ENCODE measurements around the gene SRGAP2. TPM values are rescaled to one million over a fixed set of nuclear protein-coding genes. Genes with fewer than 3 reads are reported as not detected.
"Not testable (repeated sequence)": the region's sequence is repeated elsewhere in the genome, so short reads cannot be mapped to it uniquely, and the experiment has no call there.

SRGAP2 gene
- total RNA-seq, 2 experiments from 2014 or later = 15.2 to 17.7 TPM

DNA sequence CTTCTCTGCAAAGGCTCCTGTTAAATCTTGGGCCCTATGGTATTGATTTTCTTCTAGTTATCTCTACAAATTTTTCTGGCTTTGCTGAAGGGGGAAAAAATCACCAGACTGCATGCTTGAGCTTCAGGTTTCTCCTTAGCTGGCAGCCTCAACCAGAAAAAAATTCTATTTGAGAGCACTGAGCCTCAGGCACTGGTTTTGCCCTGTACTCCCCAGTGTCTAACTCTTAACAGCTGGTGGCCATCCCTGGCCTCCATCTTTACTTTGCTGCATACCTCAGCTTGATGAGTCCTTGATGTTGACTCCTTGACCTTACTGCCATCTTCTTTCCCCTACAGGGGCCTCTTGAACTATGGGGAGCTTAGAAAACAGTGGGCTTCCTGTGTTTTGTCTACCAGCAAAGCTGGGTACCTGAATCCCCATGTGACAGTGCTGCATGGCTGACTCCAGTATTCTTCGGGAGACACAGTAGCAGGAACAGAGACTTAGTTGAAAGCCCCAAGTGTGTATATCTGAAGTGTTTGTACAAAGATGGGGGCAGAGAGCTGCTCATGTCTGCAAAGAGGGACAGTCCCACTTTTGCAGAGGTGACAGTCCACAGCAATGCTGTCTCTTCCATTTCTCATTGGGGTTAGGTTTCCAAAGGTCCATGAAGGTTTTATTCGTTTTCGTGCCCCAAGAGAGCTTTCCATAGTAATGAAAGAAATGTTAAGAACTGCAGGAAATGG is 31.0 kb downstream of the SRGAP2 start:
- ATAC-seq (ENCODE audit: poor library complexity); H3K4me1 ChIP-seq (ENCODE audit: insufficient read depth, low read length); H3K9me3 Mint-ChIP-seq; H3K27ac ChIP-seq (ENCODE audit: low read depth in 1 of 2, low read length in 2 of 2); H3K36me3 Mint-ChIP-seq (ENCODE audit: low read depth); H3K4me3 ChIP-seq (ENCODE audit: low read length); DNase-seq; H3K9me3 ChIP-seq (ENCODE audit: control insufficient read depth in 1 of 2, insufficient read depth in 1 of 2, low read length in 2 of 2); H3K4me3 Mint-ChIP-seq; H3K27me3 ChIP-seq (ENCODE audit: control insufficient read depth in 1 of 2, insufficient read depth in 2 of 2, low read length in 2 of 2); H3K27me3 Mint-ChIP-seq; CTCF ChIA-PET; H3K27ac Mint-ChIP-seq; H3K36me3 ChIP-seq (ENCODE audit: insufficient read depth, low read length); H3K4me1 Mint-ChIP-seq (ENCODE audit: low read depth); intact Hi-C loops (cut with DNase I, micrococcal nuclease); POLR2A ChIA-PET: not testable (repeated sequence)

DNA sequence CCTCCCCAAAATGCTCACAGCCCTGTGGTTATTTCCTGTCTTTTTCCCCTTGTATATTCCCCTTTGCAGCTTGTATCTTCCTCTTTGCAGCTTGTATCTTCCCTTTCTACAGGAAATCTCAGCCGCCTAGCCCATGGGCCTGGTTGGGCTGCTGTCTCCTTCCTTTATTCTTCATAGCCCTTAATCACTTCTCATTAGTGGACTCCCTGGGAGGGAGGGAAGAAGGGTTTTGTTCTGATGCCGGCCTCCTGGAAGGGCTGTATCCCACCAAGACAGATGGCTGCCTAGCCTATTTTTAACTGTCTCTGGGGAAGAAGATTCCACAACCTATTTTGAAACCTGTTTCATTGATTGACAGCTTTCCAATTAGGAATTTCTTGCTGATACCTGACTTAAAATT is 31.8 kb downstream of the SRGAP2 start:
- H3K9me3 Mint-ChIP-seq; H3K4me3 Mint-ChIP-seq; H3K4me1 ChIP-seq (ENCODE audit: insufficient read depth, low read length); H3K4me1 Mint-ChIP-seq (ENCODE audit: low read depth); H3K9me3 ChIP-seq (ENCODE audit: control insufficient read depth in 1 of 2, insufficient read depth in 1 of 2, low read length in 2 of 2); H3K4me3 ChIP-seq (ENCODE audit: low read length); intact Hi-C loops (cut with DNase I, micrococcal nuclease); DNase-seq; H3K27me3 Mint-ChIP-seq; H3K27ac ChIP-seq (ENCODE audit: low read depth in 1 of 2, low read length in 2 of 2); H3K27ac Mint-ChIP-seq; H3K36me3 Mint-ChIP-seq (ENCODE audit: low read depth); ATAC-seq (ENCODE audit: poor library complexity); H3K27me3 ChIP-seq (ENCODE audit: control insufficient read depth in 1 of 2, insufficient read depth in 2 of 2, low read length in 2 of 2); POLR2A ChIA-PET; H3K36me3 ChIP-seq (ENCODE audit: insufficient read depth, low read length); CTCF ChIA-PET: not testable (repeated sequence)

DNA sequence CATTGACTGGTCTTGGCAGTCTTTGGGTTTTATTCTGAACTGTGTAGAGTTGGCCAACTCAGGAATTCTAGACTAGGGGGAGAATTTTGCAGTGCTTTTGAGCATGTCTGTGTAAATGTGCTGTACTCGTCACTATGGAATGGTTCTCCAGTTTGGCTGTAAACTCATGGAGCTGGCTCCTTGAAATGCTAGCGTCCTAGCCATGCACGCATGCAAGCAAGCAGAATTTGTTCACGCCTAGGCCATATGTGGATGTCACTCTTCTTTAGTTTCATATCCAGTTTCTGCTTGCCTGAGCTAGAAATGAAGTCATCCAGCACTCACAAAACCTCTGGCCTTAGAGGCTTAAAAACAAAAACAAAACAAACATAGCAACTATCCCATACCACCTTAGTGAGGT is 36.9 kb downstream of the SRGAP2 start:
- H3K27me3 ChIP-seq (ENCODE audit: control insufficient read depth in 1 of 2, insufficient read depth in 2 of 2, low read length in 2 of 2); H3K4me3 Mint-ChIP-seq; CTCF ChIA-PET; H3K36me3 Mint-ChIP-seq (ENCODE audit: low read depth); intact Hi-C loops (cut with DNase I, micrococcal nuclease); H3K4me1 ChIP-seq (ENCODE audit: insufficient read depth, low read length); H3K27me3 Mint-ChIP-seq; H3K9me3 ChIP-seq (ENCODE audit: control insufficient read depth in 1 of 2, insufficient read depth in 1 of 2, low read length in 2 of 2); H3K9me3 Mint-ChIP-seq; H3K27ac Mint-ChIP-seq; H3K4me3 ChIP-seq (ENCODE audit: low read length); H3K27ac ChIP-seq (ENCODE audit: low read depth in 1 of 2, low read length in 2 of 2); H3K4me1 Mint-ChIP-seq (ENCODE audit: low read depth); ATAC-seq (ENCODE audit: poor library complexity); H3K36me3 ChIP-seq (ENCODE audit: insufficient read depth, low read length); POLR2A ChIA-PET: not testable (repeated sequence)
- peak in 3 of 14 experiments; percentile 0 to 9 (median 3) for DNase-seq

DNA sequence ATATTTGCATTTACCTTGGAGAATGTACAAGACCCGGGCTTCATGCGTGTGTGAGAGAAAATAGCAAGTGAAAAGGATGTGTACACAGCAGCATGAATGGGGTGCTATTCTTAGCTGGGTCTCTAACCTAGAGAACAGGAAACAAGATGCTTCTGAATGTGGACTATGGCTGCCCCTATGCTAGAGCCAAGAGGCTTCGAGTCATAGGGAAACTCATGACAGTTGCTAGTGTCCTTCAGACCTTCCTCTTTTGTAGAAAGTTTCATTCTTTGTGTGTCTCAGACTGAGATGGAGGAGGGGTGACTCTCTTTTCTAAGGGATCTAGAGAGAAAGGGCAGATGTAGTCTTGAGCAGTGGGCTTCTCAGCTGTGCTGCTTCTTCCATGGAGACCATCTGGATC is 40.0 kb downstream of the SRGAP2 start:
- H3K36me3 Mint-ChIP-seq (ENCODE audit: low read depth); intact Hi-C loops (cut with DNase I, micrococcal nuclease); H3K4me3 ChIP-seq (ENCODE audit: low read length); POLR2A ChIA-PET; H3K36me3 ChIP-seq (ENCODE audit: insufficient read depth, low read length); H3K4me1 Mint-ChIP-seq (ENCODE audit: low read depth); H3K27ac ChIP-seq (ENCODE audit: low read depth in 1 of 2, low read length in 2 of 2); H3K27ac Mint-ChIP-seq; ATAC-seq (ENCODE audit: poor library complexity); H3K9me3 Mint-ChIP-seq; H3K27me3 ChIP-seq (ENCODE audit: control insufficient read depth in 1 of 2, insufficient read depth in 2 of 2, low read length in 2 of 2); H3K4me3 Mint-ChIP-seq; H3K27me3 Mint-ChIP-seq; H3K9me3 ChIP-seq (ENCODE audit: control insufficient read depth in 1 of 2, insufficient read depth in 1 of 2, low read length in 2 of 2); H3K4me1 ChIP-seq (ENCODE audit: insufficient read depth, low read length); CTCF ChIA-PET: not testable (repeated sequence)
- peak in 3 of 14 experiments; percentile 13 to 28 (median 17) for DNase-seq

DNA sequence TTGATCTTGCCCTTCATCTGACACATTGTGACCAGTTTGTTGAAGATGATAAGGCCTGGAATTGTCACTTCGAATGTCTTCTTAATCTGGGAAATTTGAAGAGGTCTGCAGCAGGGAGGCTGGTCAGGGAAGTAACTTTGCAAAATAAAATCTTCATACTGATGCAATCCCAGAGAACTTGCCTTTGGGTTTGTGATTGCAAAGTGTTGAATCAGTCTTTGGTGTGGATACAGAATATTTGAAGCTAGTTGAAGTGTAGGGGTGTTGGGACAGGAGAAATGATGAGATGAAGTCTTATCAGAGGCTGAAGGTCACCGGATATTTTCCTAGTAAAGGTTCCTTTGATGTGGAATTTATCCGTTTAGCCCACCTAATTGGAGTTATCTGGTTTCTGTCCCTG is 42.1 kb downstream of the SRGAP2 start:
- H3K36me3 Mint-ChIP-seq (ENCODE audit: low read depth); H3K4me3 Mint-ChIP-seq; H3K9me3 Mint-ChIP-seq; ATAC-seq (ENCODE audit: poor library complexity); H3K4me1 ChIP-seq (ENCODE audit: insufficient read depth, low read length); H3K27ac Mint-ChIP-seq; H3K27me3 Mint-ChIP-seq; H3K27ac ChIP-seq (ENCODE audit: low read depth in 1 of 2, low read length in 2 of 2); POLR2A ChIA-PET; DNase-seq; intact Hi-C loops (cut with DNase I, micrococcal nuclease); H3K27me3 ChIP-seq (ENCODE audit: control insufficient read depth in 1 of 2, insufficient read depth in 2 of 2, low read length in 2 of 2); H3K9me3 ChIP-seq (ENCODE audit: control insufficient read depth in 1 of 2, insufficient read depth in 1 of 2, low read length in 2 of 2); CTCF ChIA-PET; H3K4me1 Mint-ChIP-seq (ENCODE audit: low read depth); H3K4me3 ChIP-seq (ENCODE audit: low read length); H3K36me3 ChIP-seq (ENCODE audit: insufficient read depth, low read length): not testable (repeated sequence)

DNA sequence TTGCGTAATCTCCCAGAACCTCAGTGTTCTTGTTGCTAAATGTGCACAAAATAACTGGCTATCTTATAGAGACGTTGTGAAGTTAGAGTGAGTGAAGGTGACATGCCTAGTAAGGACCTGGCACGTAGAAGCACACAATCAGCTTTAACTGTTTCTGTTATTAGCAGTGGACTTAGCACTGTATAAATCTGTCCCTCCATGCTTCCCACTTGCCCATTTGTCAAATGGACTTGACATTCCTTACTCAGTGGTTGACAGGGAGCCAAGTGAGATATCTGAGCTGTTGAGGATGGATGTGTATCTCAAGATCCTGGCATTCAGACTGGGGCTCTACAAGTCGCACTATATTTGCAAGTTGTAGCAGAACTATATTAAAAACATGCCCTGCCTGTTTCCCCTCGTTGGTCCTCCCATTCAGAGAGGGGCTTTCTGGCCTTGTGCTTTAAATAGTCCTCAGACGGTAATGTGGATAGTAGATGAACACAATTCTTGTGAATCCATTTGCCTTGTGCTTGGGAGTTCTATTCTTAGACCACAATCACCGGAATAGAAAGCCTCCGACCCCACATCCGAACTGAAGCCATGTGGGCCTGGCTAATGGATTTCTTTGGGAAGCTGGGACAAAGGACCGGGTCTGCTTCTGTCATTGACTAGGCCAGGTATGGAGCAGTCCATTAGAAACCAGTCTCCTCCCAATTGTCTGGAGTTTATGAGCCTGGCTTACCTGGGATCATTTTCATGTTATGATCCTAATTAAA is 43.0 kb downstream of the SRGAP2 start:
- H3K27ac Mint-ChIP-seq; H3K9me3 Mint-ChIP-seq; H3K36me3 ChIP-seq (ENCODE audit: insufficient read depth, low read length); H3K4me1 Mint-ChIP-seq (ENCODE audit: low read depth); intact Hi-C loops (cut with DNase I, micrococcal nuclease); H3K27me3 ChIP-seq (ENCODE audit: control insufficient read depth in 1 of 2, insufficient read depth in 2 of 2, low read length in 2 of 2); H3K27me3 Mint-ChIP-seq; CTCF ChIA-PET; H3K36me3 Mint-ChIP-seq (ENCODE audit: low read depth); H3K27ac ChIP-seq (ENCODE audit: low read depth in 1 of 2, low read length in 2 of 2); DNase-seq; POLR2A ChIA-PET; H3K4me3 Mint-ChIP-seq; ATAC-seq (ENCODE audit: poor library complexity); H3K4me1 ChIP-seq (ENCODE audit: insufficient read depth, low read length); H3K9me3 ChIP-seq (ENCODE audit: control insufficient read depth in 1 of 2, insufficient read depth in 1 of 2, low read length in 2 of 2); H3K4me3 ChIP-seq (ENCODE audit: low read length): not testable (repeated sequence)

DNA sequence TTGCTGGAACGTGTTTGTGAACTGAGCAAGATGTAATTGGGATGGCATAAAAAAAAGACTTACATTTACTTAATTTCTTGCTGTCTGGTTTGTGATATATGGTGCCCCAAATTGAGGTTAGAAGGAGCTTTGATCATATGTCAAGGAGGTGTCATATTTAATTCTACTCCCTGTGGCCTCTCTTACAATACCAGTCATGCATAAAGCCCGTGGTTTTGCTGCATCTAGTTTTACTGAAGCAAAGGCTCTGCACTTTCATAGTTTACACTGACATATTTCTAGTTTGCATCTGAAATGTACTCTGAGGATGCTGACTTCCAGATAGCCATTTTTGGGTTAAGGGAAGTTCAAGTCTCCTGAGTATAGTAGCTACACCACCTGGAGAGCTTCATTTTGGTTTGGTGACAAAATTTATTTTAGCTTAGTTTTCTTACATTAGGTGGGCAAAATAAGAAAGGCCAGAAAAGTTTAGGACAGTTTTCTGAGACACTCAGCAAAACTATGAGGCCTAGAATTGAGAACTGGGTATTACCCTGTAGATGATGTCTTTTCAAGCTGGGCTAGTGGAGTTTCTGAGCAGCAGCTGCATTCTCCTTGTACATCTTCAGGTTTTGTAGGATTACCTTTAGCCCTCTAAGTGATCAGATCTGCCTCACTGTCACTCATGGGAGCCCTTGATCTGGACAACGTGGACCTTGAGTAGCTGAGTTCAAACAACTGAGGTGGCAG is 47.8 kb downstream of the SRGAP2 start:
- H3K27me3 ChIP-seq (ENCODE audit: control insufficient read depth in 1 of 2, insufficient read depth in 2 of 2, low read length in 2 of 2); ATAC-seq (ENCODE audit: poor library complexity); H3K9me3 ChIP-seq (ENCODE audit: control insufficient read depth in 1 of 2, insufficient read depth in 1 of 2, low read length in 2 of 2); H3K9me3 Mint-ChIP-seq; H3K4me1 ChIP-seq (ENCODE audit: insufficient read depth, low read length); H3K27ac ChIP-seq (ENCODE audit: low read depth in 1 of 2, low read length in 2 of 2); H3K27ac Mint-ChIP-seq; POLR2A ChIA-PET; CTCF ChIA-PET; H3K27me3 Mint-ChIP-seq; H3K4me3 ChIP-seq (ENCODE audit: low read length); H3K36me3 ChIP-seq (ENCODE audit: insufficient read depth, low read length); intact Hi-C loops (cut with DNase I, micrococcal nuclease); H3K36me3 Mint-ChIP-seq (ENCODE audit: low read depth); H3K4me3 Mint-ChIP-seq; H3K4me1 Mint-ChIP-seq (ENCODE audit: low read depth); DNase-seq: not testable (repeated sequence)
